ENCODE results near the gene SLC44A1. TPM values are rescaled to one million over a fixed set of nuclear protein-coding genes. Genes with fewer than 3 reads are reported as not detected.

SLC44A1 gene
- total and polyA plus RNA-seq, 10 of the 15 experiments (the other 5 are each of a cell fraction or from before 2014, with no cell fraction given): 2.4 to 21.2 (median 12.4) TPM

DNA sequence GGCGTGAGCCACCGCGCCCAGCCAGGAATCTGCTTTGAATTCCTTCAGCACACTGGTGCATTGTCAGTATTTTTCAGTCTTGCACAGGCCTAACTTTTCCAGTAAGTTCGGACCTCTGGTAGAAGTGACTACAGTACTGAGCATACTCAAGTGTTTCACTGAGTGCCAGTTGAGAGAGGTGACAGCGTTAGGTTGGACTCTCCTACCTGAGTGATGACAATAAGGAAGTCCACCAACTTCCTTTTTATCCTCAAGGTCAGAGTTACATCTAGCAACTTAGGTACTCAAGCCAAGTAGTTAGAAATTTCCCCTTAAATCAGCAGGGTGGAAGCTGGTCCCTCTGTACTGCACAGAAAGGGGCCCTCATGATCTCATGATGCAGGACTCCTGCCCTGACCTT is 177.4 kb downstream of the SLC44A1 start:
- RAD21 ChIA-PET (ENCODE audit: unreplicated experiment): no interaction called here
- Histone ChIP-seq H3K27me3 (replicated peaks in 1 of 2; ENCODE audit: control insufficient read depth in 2 of 2, insufficient read depth in 2 of 2, low read length in 1 of 2) (no peaks in the 10 kb centered on the region), H3K27ac (ENCODE audit: control insufficient read depth, insufficient read depth) (no peak overlapping the region), H3K4me1 (ENCODE audit: control insufficient read depth, insufficient read depth, low read length) (peaks cover 5% of the 10 kb centered on the region), H2AFZ (ENCODE audit: control insufficient read depth, low read depth, low read length) (no peak overlapping the region), H3K9ac (ENCODE audit: control insufficient read depth, insufficient read depth, low read length) (no peak overlapping the region), H3K9me3 (replicated peaks; ENCODE audit: control insufficient read depth, insufficient read depth, low read length) (no peaks in the 10 kb centered on the region), H3K36me3 (ENCODE audit: control insufficient read depth in 2 of 2, insufficient read depth in 2 of 2, low read length in 1 of 2) (no peaks in the 10 kb centered on the region), H3K79me2 (ENCODE audit: control insufficient read depth, insufficient read depth, low read length) (no peaks in the 10 kb centered on the region), H3K4me2 (ENCODE audit: control insufficient read depth, insufficient read depth) (no peak overlapping the region), H3K4me3 (no peak overlapping the region), H4K20me1 (ENCODE audit: control insufficient read depth, insufficient read depth) (no peaks in the 10 kb centered on the region)
- 98% methylated on average over 5 of the region's 5 CpGs for WGBS (ENCODE audit: insufficient coverage, insufficient replicate concordance, low lambda C conversion rate, missing lambda C conversion rate)
- POLR2A ChIA-PET: interaction anchor here (0.6 kb wide), 1 partner anchor 618 kb away, joined by 3 read pairs; no protein-coding TSS in a partner anchor
- CTCF ChIA-PET: no interaction called here
- SMC1A ChIA-PET (ENCODE audit: uncharacterized antibody, unreplicated experiment): no interaction called here
- intact Hi-C loops (cut with micrococcal nuclease; ENCODE audit: unreplicated experiment) (no loop called here), in situ Hi-C loops (cut with MboI) (loop anchor here (5.0 kb wide), 1 partner anchor 295 kb away; no protein-coding TSS in a partner anchor)
- no TSS peak for BruUV-seq (replicated peaks)
- FAIRE-seq (no peak), DNase-seq (ENCODE audit: low read depth, low spot score) (no peak), ATAC-seq (no peak)
- no peak for TF ChIP-seq MEF2B (IDR thresholded peaks at IDR 0.05; ENCODE audit: partially characterized antibody, poor library complexity, severe bottlenecking)
- TF ChIP-seq, protein P1, sequence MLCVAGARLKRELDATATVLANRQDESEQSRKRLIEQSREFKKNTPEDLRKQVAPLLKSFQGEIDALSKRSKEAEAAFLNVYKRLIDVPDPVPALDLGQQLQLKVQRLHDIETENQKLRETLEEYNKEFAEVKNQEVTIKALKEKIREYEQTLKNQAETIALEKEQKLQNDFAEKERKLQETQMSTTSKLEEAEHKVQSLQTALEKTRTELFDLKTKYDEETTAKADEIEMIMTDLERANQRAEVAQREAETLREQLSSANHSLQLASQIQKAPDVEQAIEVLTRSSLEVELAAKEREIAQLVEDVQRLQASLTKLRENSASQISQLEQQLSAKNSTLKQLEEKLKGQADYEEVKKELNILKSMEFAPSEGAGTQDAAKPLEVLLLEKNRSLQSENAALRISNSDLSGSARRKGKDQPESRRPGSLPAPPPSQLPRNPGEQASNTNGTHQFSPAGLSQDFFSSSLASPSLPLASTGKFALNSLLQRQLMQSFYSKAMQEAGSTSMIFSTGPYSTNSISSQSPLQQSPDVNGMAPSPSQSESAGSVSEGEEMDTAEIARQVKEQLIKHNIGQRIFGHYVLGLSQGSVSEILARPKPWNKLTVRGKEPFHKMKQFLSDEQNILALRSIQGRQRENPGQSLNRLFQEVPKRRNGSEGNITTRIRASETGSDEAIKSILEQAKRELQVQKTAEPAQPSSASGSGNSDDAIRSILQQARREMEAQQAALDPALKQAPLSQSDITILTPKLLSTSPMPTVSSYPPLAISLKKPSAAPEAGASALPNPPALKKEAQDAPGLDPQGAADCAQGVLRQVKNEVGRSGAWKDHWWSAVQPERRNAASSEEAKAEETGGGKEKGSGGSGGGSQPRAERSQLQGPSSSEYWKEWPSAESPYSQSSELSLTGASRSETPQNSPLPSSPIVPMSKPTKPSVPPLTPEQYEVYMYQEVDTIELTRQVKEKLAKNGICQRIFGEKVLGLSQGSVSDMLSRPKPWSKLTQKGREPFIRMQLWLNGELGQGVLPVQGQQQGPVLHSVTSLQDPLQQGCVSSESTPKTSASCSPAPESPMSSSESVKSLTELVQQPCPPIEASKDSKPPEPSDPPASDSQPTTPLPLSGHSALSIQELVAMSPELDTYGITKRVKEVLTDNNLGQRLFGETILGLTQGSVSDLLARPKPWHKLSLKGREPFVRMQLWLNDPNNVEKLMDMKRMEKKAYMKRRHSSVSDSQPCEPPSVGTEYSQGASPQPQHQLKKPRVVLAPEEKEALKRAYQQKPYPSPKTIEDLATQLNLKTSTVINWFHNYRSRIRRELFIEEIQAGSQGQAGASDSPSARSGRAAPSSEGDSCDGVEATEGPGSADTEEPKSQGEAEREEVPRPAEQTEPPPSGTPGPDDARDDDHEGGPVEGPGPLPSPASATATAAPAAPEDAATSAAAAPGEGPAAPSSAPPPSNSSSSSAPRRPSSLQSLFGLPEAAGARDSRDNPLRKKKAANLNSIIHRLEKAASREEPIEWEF (IDR thresholded peaks at IDR 0.05; ENCODE audit: insufficient replicate concordance, low read depth, low read length): no peak
- TF ChIP-seq, protein P2, sequence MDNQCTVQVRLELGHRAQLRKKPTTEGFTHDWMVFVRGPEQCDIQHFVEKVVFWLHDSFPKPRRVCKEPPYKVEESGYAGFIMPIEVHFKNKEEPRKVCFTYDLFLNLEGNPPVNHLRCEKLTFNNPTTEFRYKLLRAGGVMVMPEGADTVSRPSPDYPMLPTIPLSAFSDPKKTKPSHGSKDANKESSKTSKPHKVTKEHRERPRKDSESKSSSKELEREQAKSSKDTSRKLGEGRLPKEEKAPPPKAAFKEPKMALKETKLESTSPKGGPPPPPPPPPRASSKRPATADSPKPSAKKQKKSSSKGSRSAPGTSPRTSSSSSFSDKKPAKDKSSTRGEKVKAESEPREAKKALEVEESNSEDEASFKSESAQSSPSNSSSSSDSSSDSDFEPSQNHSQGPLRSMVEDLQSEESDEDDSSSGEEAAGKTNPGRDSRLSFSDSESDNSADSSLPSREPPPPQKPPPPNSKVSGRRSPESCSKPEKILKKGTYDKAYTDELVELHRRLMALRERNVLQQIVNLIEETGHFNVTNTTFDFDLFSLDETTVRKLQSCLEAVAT (IDR thresholded peaks at IDR 0.05): no peak
- TF ChIP-seq EED (IDR thresholded peaks at IDR 0.05; ENCODE audit: low read depth): no peak
- TF ChIP-seq, protein P3, sequence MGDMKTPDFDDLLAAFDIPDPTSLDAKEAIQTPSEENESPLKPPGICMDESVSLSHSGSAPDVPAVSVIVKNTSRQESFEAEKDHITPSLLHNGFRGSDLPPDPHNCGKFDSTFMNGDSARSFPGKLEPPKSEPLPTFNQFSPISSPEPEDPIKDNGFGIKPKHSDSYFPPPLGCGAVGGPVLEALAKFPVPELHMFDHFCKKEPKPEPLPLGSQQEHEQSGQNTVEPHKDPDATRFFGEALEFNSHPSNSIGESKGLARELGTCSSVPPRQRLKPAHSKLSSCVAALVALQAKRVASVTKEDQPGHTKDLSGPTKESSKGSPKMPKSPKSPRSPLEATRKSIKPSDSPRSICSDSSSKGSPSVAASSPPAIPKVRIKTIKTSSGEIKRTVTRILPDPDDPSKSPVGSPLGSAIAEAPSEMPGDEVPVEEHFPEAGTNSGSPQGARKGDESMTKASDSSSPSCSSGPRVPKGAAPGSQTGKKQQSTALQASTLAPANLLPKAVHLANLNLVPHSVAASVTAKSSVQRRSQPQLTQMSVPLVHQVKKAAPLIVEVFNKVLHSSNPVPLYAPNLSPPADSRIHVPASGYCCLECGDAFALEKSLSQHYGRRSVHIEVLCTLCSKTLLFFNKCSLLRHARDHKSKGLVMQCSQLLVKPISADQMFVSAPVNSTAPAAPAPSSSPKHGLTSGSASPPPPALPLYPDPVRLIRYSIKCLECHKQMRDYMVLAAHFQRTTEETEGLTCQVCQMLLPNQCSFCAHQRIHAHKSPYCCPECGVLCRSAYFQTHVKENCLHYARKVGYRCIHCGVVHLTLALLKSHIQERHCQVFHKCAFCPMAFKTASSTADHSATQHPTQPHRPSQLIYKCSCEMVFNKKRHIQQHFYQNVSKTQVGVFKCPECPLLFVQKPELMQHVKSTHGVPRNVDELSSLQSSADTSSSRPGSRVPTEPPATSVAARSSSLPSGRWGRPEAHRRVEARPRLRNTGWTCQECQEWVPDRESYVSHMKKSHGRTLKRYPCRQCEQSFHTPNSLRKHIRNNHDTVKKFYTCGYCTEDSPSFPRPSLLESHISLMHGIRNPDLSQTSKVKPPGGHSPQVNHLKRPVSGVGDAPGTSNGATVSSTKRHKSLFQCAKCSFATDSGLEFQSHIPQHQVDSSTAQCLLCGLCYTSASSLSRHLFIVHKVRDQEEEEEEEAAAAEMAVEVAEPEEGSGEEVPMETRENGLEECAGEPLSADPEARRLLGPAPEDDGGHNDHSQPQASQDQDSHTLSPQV (IDR thresholded peaks at IDR 0.05): no peak
- no peak for TF ChIP-seq ZBED1 (IDR thresholded peaks at IDR 0.05; ENCODE audit: borderline replicate concordance)
- TF ChIP-seq, protein P4, sequence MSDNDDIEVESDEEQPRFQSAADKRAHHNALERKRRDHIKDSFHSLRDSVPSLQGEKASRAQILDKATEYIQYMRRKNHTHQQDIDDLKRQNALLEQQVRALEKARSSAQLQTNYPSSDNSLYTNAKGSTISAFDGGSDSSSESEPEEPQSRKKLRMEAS (IDR thresholded peaks at IDR 0.05; ENCODE audit: low read depth, low read length): no peak
- no peak for TF ChIP-seq NBN (IDR thresholded peaks at IDR 0.05)
- TF ChIP-seq, protein P5, sequence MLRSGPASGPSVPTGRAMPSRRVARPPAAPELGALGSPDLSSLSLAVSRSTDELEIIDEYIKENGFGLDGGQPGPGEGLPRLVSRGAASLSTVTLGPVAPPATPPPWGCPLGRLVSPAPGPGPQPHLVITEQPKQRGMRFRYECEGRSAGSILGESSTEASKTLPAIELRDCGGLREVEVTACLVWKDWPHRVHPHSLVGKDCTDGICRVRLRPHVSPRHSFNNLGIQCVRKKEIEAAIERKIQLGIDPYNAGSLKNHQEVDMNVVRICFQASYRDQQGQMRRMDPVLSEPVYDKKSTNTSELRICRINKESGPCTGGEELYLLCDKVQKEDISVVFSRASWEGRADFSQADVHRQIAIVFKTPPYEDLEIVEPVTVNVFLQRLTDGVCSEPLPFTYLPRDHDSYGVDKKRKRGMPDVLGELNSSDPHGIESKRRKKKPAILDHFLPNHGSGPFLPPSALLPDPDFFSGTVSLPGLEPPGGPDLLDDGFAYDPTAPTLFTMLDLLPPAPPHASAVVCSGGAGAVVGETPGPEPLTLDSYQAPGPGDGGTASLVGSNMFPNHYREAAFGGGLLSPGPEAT (IDR thresholded peaks at IDR 0.05; ENCODE audit: low read depth): no peak

Data from GM12878 (cell line).